Measurements from ENCODE around the gene HTRA3. TPM values are rescaled to one million over a fixed set of nuclear protein-coding genes. Genes with fewer than 3 reads are reported as not detected.

Gene HTRA3
- total and polyA plus RNA-seq, 2 experiments from 2014 or later = 1.3 to 3.6 TPM

GRCh38 chr4:8325291-8325973, 55.9 kb downstream of the HTRA3 start (continued):
- TF ChIP-seq ZNF462 (CRISPR knock-in tag; IDR thresholded peaks at IDR 0.05) (no peak), EZH2phosphoT487 (IDR thresholded peaks at IDR 0.05; ENCODE audit: unreplicated experiment) (no peak), CTCF (conservative IDR thresholded peaks at IDR 0.05; ENCODE audit: low read depth in 2 of 2) (no peak), ZNF331 (CRISPR knock-in tag; IDR thresholded peaks at IDR 0.05; ENCODE audit: low read depth) (no peak)

GRCh38 chr4:8326206-8326605, 56.7 kb downstream of the HTRA3 start:
- H3K36me3 ChIP-seq (ENCODE audit: insufficient read depth) = no peaks in the 10 kb centered on the region
- TF ChIP-seq ZNF462 (CRISPR knock-in tag; IDR thresholded peaks at IDR 0.05) = no peak
- TF ChIP-seq ZNF331 (CRISPR knock-in tag; IDR thresholded peaks at IDR 0.05; ENCODE audit: low read depth) = no peak

More at GRCh38 chr4:8326206-8326605, 56.7 kb downstream of the HTRA3 start:
- Histone ChIP-seq H2AFZ (no peak overlapping the region), H3K4me2 (no peak overlapping the region), H3K4me3 (no peak overlapping the region), H3K79me2 (replicated peaks; ENCODE audit: insufficient read depth) (no peaks in the 10 kb centered on the region), H3K27me3 (ENCODE audit: insufficient read depth) (no peaks in the 10 kb centered on the region), H3K4me1 (ENCODE audit: insufficient read depth) (no peaks in the 10 kb centered on the region), H3F3A (replicated peaks; ENCODE audit: low read depth) (no peaks in the 10 kb centered on the region), H3K9me2 (ENCODE audit: insufficient read depth) (peaks cover 2% of the 10 kb centered on the region; the same call in 1 of the 2 replicates), H3K27ac (ENCODE audit: low read depth) (no peak overlapping the region), H4K20me1 (replicated peaks; ENCODE audit: insufficient read depth) (no peaks in the 10 kb centered on the region)
- Mint-ChIP-seq H3K4me1 (no peaks in the 10 kb centered on the region), H3K4me3 (no peak overlapping the region), H3K36me3 (ENCODE audit: low read depth) (no peaks in the 10 kb centered on the region), H3K9me3 (peaks cover 5% of the 10 kb centered on the region; the same call in 2 of the 3 replicates), H3K27ac (no peak overlapping the region), H3K27me3 (ENCODE audit: insufficient read depth, low read depth, poor library complexity) (peaks cover 3% of the 10 kb centered on the region)
- DNase-seq (ENCODE audit: low spot score) = no peak
- no peak for ATAC-seq
